ENCODE results near the gene MAN1C1. TPM values are rescaled to one million over a fixed set of nuclear protein-coding genes. Genes with fewer than 3 reads are reported as not detected.

Gene MAN1C1
- total RNA-seq, 1 donor from 2014 or later = 5.0 TPM

DNA sequence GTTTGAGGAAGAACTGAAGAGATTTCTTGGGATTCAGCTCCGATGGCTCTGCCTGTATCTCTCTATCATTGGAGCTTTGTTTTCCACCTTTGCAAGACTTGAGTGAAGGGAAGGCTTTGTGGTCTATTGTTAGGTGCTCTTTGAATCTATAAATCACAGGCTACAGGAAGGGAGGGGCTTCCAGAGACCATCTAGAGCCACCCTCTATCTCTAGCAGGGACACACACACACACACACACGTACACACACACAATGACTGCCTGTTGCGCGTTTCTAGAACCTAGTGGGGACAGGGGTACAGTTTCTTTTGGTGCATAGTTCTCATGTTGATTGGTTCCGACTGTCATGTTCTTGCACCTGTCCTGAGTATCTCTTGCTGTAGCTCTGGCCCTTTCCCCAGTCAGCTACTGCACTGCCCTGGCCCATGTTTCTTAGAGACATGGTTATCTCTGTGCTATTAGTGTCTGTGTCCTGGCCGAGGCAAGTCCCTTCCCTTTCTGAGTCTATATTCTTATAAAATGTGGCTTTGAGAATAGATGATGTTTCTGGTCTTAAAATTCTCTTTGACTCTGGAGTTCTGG lies 60.7 kb downstream of the MAN1C1 start:
- Mint-ChIP-seq H3K4me3 (ENCODE audit: low read depth) (no peak overlapping the region), H3K9me3 (no peaks in the 10 kb centered on the region), H3K4me1 (ENCODE audit: low read depth) (peaks cover 48% of the 10 kb centered on the region), H3K27ac (no peak overlapping the region), H3K27me3 (ENCODE audit: low read depth) (peaks cover 79% of the 10 kb centered on the region), H3K36me3 (ENCODE audit: low read depth) (peaks cover 5% of the 10 kb centered on the region)
- intact Hi-C loops (cut with micrococcal nuclease) = loop anchor here (2.0 kb wide), 3 partner anchors 20 to 126 kb away; no protein-coding TSS in a partner anchor
- no peak for DNase-seq (ENCODE audit: low spot score)

DNA sequence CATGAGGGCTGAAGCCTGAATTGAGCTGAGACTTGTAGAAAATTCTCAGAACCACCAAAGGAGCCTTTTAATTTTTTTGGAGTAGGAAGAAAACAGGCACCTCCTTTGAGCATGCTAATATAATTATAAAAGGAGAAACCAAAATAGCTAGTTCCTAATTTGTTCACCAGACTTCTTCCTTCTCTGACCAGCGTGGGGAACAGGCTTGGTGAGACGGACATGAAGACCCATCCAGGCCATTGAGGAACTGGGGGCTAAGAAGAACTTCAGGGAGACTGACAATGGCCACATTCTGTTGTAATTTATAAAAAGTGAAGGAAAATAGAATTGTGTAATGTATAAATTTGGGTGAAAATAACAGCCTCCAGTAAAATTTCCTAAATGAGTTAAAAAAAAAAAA lies 62.6 kb downstream of the MAN1C1 start:
- Mint-ChIP-seq H3K4me1 (ENCODE audit: low read depth) (peaks cover 37% of the 10 kb centered on the region), H3K27ac (no peak overlapping the region), H3K27me3 (ENCODE audit: low read depth) (peaks cover 79% of the 10 kb centered on the region)

DNA sequence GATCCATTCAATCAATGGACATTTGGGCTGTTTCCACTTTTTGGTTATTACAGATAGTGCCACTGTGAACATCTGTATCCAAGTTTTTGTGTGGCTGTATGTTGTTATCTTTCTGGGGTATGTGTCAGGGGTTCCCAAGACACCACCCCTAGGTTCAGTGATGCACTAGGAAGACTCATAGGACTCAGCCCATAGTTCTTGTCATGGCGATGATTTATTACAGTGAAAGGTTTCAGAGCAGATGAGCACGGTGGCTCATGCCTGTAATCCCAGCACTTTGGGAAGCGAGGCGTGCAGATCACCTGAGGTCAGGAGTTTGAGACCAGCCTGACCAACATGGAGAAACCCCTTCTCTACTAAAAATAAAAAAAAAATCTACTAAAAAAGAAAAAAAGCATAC lies 64.1 kb downstream of the MAN1C1 start:
- DNase-seq (ENCODE audit: low spot score) = no peak
- intact Hi-C loops (cut with micrococcal nuclease) = no loop called here
- Mint-ChIP-seq H3K4me1 (ENCODE audit: low read depth) (peaks cover 22% of the 10 kb centered on the region), H3K27me3 (ENCODE audit: low read depth) (peaks cover 84% of the 10 kb centered on the region), H3K36me3 (ENCODE audit: low read depth) (no peaks in the 10 kb centered on the region), H3K9me3 (no peaks in the 10 kb centered on the region), H3K27ac (no peak overlapping the region), H3K4me3 (ENCODE audit: low read depth) (no peak overlapping the region)

More for the DNA sequence above, 62.6 kb downstream of the MAN1C1 start:
- no peak overlapping the region for H3K4me3 Mint-ChIP-seq (ENCODE audit: low read depth)
- intact Hi-C loops (cut with micrococcal nuclease) = no loop called here
- no peaks in the 10 kb centered on the region for H3K9me3 Mint-ChIP-seq
- peaks cover 5% of the 10 kb centered on the region for H3K36me3 Mint-ChIP-seq (ENCODE audit: low read depth)
- DNase-seq (ENCODE audit: low spot score) = no peak

DNA sequence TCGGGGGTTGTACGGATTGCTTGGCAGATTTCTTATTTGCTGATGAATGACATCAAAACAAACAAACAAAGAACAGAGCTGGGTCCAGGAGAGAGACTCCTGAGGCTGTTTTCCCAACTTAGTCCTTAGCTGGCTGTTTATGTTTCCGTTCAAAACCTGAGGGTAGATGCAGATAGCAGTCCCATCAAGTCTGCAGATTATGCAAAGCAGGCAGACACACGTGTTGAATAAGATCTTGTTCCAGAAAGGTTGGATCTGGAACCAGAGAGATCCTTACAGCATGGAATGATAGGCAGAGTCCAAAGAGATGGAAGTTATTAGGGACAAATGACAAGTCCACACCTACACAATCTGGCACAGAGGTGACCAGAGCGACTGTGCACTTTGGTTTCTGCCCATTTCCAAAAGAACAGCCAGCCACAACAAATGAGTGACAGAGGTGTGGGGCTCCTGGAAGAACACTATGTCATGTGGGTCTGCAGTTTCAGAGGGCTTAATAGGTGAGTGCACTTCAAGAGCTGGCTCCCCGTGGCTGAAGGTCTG lies 65.5 kb downstream of the MAN1C1 start:
- H3K27ac Mint-ChIP-seq = no peak overlapping the region
- H3K4me3 Mint-ChIP-seq (ENCODE audit: low read depth) = no peak overlapping the region
- no peaks in the 10 kb centered on the region for H3K9me3 Mint-ChIP-seq
- intact Hi-C loops (cut with micrococcal nuclease) = no loop called here
- peaks cover 8% of the 10 kb centered on the region for H3K4me1 Mint-ChIP-seq (ENCODE audit: low read depth)
- peaks cover 86% of the 10 kb centered on the region for H3K27me3 Mint-ChIP-seq (ENCODE audit: low read depth)
- no peaks in the 10 kb centered on the region for H3K36me3 Mint-ChIP-seq (ENCODE audit: low read depth)
- no peak for DNase-seq (ENCODE audit: low spot score)

DNA sequence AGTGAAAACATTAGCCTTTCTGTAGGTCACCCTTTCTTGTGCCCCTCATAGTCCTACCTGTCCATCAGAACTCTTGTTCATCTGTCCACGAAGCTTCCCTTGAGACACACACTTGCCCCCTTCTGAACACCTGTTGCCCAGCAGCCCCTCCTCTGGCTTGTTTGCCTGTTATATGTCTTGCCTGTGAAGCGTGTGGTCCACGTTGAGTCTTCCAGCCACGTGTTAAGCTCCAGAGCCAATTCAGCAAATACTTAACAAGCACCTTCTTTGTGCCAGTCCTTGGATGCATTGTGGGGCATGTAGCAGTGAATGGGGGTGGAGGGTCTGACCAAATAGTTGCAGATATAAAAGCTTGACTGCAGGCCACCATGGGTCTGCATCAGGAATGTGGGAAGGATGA lies 66.6 kb downstream of the MAN1C1 start:
- DNase-seq (ENCODE audit: low spot score) = no peak
- Mint-ChIP-seq H3K27me3 (ENCODE audit: low read depth) (peaks cover 85% of the 10 kb centered on the region), H3K27ac (no peak overlapping the region), H3K4me3 (ENCODE audit: low read depth) (no peak overlapping the region), H3K4me1 (ENCODE audit: low read depth) (peaks cover 3% of the 10 kb centered on the region), H3K9me3 (no peaks in the 10 kb centered on the region), H3K36me3 (ENCODE audit: low read depth) (no peaks in the 10 kb centered on the region)
- intact Hi-C loops (cut with micrococcal nuclease) = no loop called here

DNA sequence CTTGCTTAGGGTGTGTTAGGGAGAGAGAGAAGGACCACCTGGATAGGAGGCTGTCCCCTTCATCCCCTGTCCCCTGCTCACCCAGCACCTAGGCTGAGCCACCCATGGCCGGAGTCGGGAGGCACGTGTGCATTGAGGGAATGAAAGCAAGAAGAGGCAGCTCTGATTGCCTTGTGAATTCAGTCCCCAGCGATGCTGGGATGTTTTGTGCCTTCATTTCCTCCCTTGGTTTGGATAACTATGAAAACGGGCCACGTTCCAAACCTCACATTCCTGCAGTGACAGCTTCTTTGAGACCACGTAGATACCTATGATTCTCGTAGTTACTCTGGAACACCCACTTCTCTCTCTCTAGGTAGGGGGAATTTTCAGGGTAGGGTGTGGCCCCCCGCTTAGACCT lies 67.1 kb downstream of the MAN1C1 start:
- Mint-ChIP-seq H3K9me3 (no peaks in the 10 kb centered on the region), H3K27me3 (ENCODE audit: low read depth) (peaks cover 84% of the 10 kb centered on the region), H3K36me3 (ENCODE audit: low read depth) (no peaks in the 10 kb centered on the region), H3K4me1 (ENCODE audit: low read depth) (peaks cover 2% of the 10 kb centered on the region), H3K27ac (no peak overlapping the region), H3K4me3 (ENCODE audit: low read depth) (no peak overlapping the region)
- no peak for DNase-seq (ENCODE audit: low spot score)
- intact Hi-C loops (cut with micrococcal nuclease) = no loop called here

DNA sequence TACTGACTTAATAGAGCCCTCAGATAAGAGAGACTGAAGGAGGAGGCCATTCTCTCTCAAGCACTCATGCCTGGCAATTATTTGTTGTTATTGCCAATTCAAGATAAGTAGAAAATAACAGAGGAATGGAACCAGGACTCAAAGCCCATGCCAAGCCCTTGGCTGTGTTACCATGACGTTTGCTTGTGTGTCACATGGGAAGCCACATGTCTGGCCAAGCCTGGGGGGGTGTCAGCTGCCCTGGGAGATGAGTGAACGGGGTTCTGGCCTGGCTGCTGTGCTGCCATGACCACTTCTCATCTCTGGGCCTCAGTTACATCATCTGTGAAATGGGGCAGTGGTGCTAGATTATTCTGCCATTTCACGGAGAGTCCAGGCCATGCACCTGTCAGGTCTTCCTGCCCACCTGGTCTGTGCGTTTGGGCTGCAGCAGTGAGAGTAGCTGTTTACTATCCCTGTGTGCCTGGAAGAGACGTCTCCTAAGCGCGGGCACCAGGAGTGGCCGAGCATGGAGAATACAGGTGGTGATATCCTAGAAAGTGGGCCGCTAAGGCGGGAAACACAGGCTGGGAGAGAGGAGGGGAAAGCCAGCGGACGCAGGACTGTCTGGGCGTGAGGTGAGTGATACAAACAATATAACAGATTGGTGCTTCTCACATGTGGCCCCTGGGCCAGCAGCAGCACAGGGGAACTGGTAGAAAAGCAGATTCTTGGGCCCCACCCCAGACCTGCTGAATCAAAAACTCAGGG lies 67.8 kb downstream of the MAN1C1 start:
- H3K4me3 Mint-ChIP-seq (ENCODE audit: low read depth) = no peak overlapping the region
- no peak overlapping the region for H3K27ac Mint-ChIP-seq
- H3K36me3 Mint-ChIP-seq (ENCODE audit: low read depth) = no peaks in the 10 kb centered on the region
- no peaks in the 10 kb centered on the region for H3K4me1 Mint-ChIP-seq (ENCODE audit: low read depth)
- H3K27me3 Mint-ChIP-seq (ENCODE audit: low read depth) = peaks cover 84% of the 10 kb centered on the region
- intact Hi-C loops (cut with micrococcal nuclease) = no loop called here
- no peaks in the 10 kb centered on the region for H3K9me3 Mint-ChIP-seq
- DNase-seq (ENCODE audit: low spot score) = no peak

DNA sequence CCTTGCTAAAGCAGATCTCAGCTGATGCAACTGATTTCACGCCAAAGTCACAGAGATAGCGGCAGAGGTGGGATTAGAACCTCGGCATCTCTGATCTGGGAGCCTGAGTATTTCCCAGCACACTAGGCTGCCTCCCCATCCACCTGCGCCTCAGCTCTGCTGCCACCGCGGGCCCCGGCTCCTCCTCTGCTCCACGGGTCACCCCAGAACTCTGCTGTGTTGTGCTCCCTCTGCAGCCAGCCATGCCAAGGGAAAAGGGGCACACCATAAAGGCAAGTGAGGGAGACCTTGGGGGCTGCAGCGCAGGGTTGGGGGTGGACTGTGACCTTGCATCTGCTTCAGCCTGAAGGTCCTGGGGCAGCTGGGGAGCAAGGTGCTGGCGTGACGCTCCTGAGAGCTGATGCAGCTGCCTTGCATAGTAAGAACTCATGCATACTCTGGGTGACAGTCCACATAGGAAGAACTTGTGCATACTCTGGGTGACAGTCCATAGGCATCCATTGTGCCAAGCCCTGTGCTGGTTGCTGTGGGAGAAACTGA lies 68.7 kb downstream of the MAN1C1 start:
- intact Hi-C loops (cut with micrococcal nuclease) = no loop called here
- DNase-seq (ENCODE audit: low spot score) = no peak
- Mint-ChIP-seq H3K27ac (no peak overlapping the region), H3K4me3 (ENCODE audit: low read depth) (no peak overlapping the region), H3K36me3 (ENCODE audit: low read depth) (no peaks in the 10 kb centered on the region), H3K9me3 (no peaks in the 10 kb centered on the region), H3K27me3 (ENCODE audit: low read depth) (peaks cover 81% of the 10 kb centered on the region), H3K4me1 (ENCODE audit: low read depth) (no peaks in the 10 kb centered on the region)

DNA sequence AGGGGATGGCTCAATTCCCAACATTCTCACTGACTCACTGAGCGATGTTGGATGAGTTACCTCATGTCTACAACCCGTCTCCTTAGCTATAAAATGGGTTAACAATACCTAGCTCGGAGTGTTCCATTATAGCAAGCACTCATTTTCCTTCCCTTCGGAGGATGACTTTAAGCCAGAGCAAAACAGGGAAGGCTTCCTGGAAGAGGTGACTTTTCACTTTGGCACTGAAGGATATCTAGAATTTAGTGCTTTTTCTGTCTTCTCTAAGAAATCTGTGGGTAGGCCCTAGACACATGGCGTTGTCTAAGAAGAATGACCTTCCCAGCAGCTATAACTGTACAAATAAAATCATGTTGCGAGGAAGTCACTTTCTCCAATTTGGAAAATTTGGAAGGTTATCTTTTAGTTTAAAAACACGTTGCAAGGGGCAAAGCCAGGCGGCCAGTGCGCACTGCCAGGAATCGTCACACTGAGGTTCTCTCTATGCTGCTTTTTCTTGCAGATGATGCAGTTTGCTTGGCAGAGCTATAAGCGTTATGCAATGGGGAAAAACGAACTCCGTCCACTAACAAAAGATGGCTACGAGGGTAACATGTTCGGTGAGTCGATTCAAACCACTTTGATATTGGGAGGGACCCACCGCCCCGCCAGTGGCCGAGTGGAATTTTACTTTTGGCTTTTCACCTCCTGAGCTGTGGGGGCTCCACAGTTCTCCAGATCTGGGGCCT lies 69.5 kb downstream of the MAN1C1 start:
- Mint-ChIP-seq H3K9me3 (no peaks in the 10 kb centered on the region), H3K36me3 (ENCODE audit: low read depth) (no peaks in the 10 kb centered on the region), H3K27me3 (ENCODE audit: low read depth) (peaks cover 82% of the 10 kb centered on the region), H3K4me3 (ENCODE audit: low read depth) (no peak overlapping the region), H3K27ac (no peak overlapping the region), H3K4me1 (ENCODE audit: low read depth) (no peaks in the 10 kb centered on the region)
- no peak for DNase-seq (ENCODE audit: low spot score)
- intact Hi-C loops (cut with micrococcal nuclease) = no loop called here

DNA sequence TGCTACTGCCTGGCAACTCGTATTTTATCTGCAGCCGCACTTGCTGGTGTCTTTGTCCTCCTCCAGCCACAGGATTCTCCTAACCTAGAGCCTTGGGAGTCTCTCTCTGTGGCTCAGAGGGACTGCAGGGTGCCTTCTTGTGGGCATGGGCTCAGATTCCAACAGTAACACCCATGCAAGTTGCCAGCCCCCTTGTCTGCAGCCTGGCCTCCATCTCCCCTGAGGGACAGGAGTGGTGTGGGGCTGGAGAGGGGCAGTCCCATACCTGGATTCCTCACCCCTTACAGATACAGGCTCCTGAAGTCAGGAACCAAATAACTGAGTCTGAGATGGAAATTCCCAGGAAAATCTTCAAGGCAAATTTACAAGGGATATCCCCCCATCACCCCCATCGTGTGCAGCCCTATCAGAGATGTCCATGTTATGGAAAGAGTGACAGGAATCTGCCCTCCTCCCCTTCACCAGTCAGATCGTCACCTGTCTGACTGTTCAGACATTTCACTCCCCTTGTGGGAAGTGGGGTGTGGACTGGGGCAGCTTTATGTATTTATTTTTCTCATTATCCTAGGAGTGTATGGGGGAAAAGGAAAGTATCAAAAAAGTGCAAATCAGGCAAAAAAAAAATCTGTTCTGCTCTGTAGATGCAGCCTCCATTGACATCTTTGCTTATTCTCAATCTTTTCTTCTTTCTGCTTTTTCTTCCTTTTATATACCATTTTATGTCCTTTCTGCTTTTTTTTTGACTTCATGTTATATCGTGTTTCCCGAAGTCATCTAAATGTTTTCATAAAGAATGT lies 70.8 kb downstream of the MAN1C1 start:
- H3K4me1 Mint-ChIP-seq (ENCODE audit: low read depth) = no peaks in the 10 kb centered on the region
- no peak overlapping the region for H3K4me3 Mint-ChIP-seq (ENCODE audit: low read depth)
- intact Hi-C loops (cut with micrococcal nuclease) = no loop called here
- DNase-seq (ENCODE audit: low spot score) = no peak
- H3K27me3 Mint-ChIP-seq (ENCODE audit: low read depth) = peaks cover 77% of the 10 kb centered on the region
- H3K9me3 Mint-ChIP-seq = no peaks in the 10 kb centered on the region
- H3K36me3 Mint-ChIP-seq (ENCODE audit: low read depth) = no peaks in the 10 kb centered on the region
- H3K27ac Mint-ChIP-seq = no peak overlapping the region

DNA sequence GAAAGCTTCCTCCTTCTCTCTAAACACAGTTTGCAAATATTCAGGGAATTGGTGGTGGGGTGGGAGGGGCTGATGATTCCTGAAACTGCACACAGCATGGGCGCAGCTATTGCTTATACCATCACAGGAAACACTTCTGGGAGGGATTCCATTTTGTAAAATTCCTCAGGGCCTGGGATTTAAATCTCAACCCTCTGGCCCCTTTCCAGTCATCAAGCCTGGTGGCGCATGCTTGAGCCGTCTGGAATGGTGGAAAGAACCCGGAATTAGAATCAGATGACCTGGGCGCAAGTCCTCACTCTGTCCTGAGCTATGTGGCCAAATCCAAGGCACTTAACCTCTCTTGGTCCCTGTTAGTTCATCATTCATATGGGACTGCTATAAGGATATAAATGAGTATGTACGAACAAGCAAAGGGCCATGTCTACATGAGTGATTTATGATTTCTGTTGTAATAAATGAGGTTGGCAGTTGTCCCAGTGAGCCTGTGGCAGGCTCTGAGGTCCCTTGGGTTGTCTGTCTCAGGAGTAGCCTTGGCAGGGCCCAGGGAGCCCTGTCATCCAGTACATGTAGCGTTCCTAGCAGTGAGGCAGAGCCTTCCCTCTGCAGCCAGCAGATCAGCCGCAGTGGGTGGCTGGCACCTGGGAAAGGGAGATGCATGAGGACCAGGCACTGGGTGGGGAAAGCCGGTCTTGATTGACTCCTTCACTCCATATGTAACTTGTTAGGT lies 72.0 kb downstream of the MAN1C1 start:
- no peak overlapping the region for H3K27ac Mint-ChIP-seq
- H3K4me3 Mint-ChIP-seq (ENCODE audit: low read depth) = no peak overlapping the region

More for the DNA sequence above, 72.0 kb downstream of the MAN1C1 start:
- intact Hi-C loops (cut with micrococcal nuclease) = no loop called here
- no peaks in the 10 kb centered on the region for H3K9me3 Mint-ChIP-seq
- peaks cover 69% of the 10 kb centered on the region for H3K27me3 Mint-ChIP-seq (ENCODE audit: low read depth)
- H3K4me1 Mint-ChIP-seq (ENCODE audit: low read depth) = no peaks in the 10 kb centered on the region
- DNase-seq (ENCODE audit: low spot score) = no peak
- H3K36me3 Mint-ChIP-seq (ENCODE audit: low read depth) = no peaks in the 10 kb centered on the region
